Calu3 (cell line): ENCODE data around the gene PHF12. TPM values are rescaled to one million over a fixed set of nuclear protein-coding genes. Genes with fewer than 3 reads are reported as not detected.

ENCODE experiments used
- BruUV-seq: library from RNA; stranded (reverse); fragments of 400-500 nt; replicated peaks from 2 replicates; lab custom pipeline; 2021; lab: Mats Ljungman, UMichigan
- CTCF ChIA-PET: fragments of 300-600 bp; sonication (Branson Sonifier 250); formaldehyde crosslinking; loops from one replicate; lab custom pipeline; 2022; ENCODE audit warnings: antibody characterized with exemption; lab: Charles Lee
- DNase-seq: peaks from one replicate; pipeline ENCODE4 v3.0.0; 2022
- H3K27ac Mint-ChIP-seq: one replicate; pipeline ENCODE4 v1.8.0; 2022; ENCODE audit warnings: mixed read lengths; ENCODE audit not compliant: unreplicated experiment
- H3K27me3 Mint-ChIP-seq: one replicate; pipeline ENCODE4 v1.8.0; 2022; ENCODE audit warnings: mixed read lengths; ENCODE audit not compliant: unreplicated experiment
- H3K36me3 Mint-ChIP-seq: one replicate; pipeline ENCODE4 v1.8.0; 2022; ENCODE audit warnings: mild to moderate bottlenecking, moderate library complexity, mixed read lengths; ENCODE audit not compliant: insufficient read depth, unreplicated experiment
- H3K4me1 Mint-ChIP-seq: one replicate; pipeline ENCODE4 v1.8.0; 2022; ENCODE audit warnings: mild to moderate bottlenecking, low read depth, mixed read lengths; ENCODE audit not compliant: unreplicated experiment
- H3K4me3 Mint-ChIP-seq: one replicate; pipeline ENCODE4 v1.8.0; 2022; ENCODE audit warnings: mild to moderate bottlenecking, low read depth, moderate library complexity, mixed read lengths; ENCODE audit not compliant: unreplicated experiment
- H3K9me3 Mint-ChIP-seq: one replicate; pipeline ENCODE4 v1.8.0; 2022; ENCODE audit warnings: low read depth, mixed read lengths; ENCODE audit not compliant: unreplicated experiment
- intact Hi-C: fragments of 100-400 bp; cut with micrococcal nuclease; formaldehyde crosslinking; loops from one replicate; pipeline ENCODE4 v1.10.0; 2022; ENCODE audit not compliant: unreplicated experiment
- total RNA-seq: library from RNA; stranded (reverse); gene quantifications from 2 replicates; pipeline ENCODE4 v1.2.3, GENCODE V29; 2022
- TF ChIP-seq, protein P1 (sequence below): fragments of 200-600 bp; IDR thresholded peaks from one replicate; pipeline ENCODE4 v1.8.0; 2022; ENCODE audit warnings: antibody characterized with exemption; ENCODE audit not compliant: unreplicated experiment

The PHF12 gene
- total RNA-seq, 1 experiment from 2014 or later: 54.0 TPM

DNA sequence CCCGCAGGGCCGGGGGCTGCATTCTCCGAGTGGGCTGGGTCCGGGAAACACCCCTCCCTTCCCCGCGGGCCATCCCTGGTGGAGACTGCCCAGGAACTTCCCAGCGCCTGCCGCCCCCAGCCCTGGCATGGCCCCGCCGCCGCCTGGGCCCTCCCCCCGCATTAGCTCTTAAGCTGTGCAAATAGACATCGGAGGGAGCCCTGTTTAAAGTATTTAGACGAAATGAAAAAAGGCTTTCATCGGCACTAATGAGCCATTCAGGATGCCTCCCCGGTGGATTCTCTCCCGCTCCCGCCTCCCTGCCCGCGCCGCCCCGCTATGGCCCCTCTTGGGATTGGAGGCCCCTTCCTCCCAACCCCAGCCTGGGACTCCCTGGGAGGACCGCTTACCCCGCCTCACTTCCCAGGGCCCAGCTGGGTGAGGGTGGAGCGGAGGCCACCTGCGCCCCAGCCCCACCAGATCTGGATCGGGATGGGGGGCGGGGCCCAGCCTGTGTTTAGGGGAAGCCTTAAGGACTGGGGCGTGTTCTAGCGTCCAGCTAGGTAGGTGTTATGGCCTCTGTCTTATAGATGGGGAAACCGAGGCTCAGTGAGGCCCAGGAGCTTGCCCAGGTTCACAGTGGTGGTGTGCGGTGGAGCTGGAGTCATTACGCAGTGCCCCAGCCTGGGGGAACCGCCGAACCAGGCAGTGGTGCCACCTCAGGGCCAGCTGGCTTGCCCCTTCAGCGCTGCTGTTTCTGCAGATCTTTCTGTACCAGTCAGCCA, 34.8 kb upstream of the PHF12 start:
- intact Hi-C loops: no loop called here
- Mint-ChIP-seq H3K36me3 (no peaks in the 10 kb centered on the region), H3K27me3 (peaks cover 53% of the 10 kb centered on the region), H3K4me3 (no peak overlapping the region), H3K4me1 (no peaks in the 10 kb centered on the region), H3K9me3 (no peaks in the 10 kb centered on the region), H3K27ac (no peak overlapping the region)
- CTCF ChIA-PET: interaction anchor here (1.6 kb wide), 1 partner anchor 10 kb away, joined by 3 read pairs; no protein-coding TSS in a partner anchor
- BruUV-seq: no TSS peak
- TF ChIP-seq, protein P1, sequence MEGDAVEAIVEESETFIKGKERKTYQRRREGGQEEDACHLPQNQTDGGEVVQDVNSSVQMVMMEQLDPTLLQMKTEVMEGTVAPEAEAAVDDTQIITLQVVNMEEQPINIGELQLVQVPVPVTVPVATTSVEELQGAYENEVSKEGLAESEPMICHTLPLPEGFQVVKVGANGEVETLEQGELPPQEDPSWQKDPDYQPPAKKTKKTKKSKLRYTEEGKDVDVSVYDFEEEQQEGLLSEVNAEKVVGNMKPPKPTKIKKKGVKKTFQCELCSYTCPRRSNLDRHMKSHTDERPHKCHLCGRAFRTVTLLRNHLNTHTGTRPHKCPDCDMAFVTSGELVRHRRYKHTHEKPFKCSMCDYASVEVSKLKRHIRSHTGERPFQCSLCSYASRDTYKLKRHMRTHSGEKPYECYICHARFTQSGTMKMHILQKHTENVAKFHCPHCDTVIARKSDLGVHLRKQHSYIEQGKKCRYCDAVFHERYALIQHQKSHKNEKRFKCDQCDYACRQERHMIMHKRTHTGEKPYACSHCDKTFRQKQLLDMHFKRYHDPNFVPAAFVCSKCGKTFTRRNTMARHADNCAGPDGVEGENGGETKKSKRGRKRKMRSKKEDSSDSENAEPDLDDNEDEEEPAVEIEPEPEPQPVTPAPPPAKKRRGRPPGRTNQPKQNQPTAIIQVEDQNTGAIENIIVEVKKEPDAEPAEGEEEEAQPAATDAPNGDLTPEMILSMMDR: no peak
- DNase-seq: no peak

DNA sequence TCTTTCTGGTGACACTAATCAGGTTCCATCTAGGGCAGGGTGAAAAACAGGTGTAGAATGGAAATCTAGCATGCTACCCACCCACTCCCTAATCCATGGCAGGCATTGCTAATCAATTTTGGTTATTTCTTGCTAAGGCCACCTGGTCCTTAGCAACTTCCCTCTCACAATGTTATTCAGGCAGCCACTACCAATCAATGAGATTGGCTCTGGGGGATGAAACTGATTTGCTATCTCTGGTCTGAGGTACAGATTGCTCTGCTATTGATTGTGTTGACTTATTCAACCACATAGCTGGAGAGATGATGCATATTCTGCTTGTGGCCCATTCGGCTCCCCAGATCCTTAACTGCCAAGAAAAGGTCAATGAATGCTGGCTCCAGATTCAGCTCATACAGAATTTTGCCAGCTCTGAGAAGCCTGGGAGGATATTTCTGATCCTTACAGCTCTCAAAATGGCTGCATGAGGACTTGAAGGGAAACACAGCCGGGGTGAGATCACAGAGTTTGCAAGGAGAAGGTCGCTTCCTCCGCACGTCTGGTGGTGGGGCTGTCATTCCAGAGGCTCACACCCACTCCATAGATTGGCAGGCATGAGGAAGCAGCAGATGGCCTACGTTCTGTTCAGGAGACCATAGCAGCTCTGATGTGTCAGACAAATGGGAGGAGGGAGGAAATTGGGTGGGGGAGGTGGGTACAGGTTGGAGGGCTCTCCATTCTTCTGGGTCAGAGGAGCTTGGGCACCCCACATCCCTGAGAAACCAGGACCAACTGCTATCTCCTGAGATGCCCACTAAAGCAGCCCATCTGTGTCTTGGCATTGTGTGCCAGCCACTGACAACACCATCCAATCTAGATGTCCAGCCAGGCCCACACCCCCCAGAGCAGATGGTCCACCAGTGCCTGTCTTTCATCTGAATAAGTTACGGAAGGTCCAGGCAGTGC, 32.2 kb upstream of the PHF12 start:
- no TSS peak for BruUV-seq
- no peaks in the 10 kb centered on the region for H3K4me1 Mint-ChIP-seq
- no peak for DNase-seq

DNA sequence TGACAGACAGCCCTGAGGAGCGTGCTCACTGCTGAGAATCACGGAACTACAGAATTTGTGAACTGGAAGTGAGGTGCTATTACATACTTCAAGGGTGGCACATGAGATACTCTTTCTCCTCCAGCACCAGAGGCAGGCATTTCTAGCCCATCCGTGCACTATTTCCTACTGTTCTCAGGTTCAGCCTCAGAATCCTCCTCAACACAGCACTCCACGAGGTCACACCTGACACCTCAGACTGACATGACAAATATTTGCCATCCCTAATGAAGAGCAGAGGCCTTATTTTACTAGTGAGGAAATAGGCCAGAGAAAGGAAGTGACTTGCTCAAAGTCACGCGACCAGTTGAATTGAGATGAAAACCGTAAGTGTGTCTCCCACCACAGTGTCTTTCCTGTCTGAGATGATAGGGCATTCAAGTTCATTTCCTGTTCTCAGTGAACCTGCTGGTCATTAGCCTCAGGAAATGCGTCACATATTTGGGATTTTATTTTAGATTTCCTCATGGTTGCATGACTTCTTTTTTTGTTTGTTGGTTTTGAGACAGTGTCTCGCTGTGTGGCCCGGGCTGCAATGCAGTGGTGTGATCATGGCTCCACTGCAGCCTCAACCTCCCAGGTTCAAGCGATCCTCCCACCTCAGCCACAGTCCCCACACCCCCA, 30.9 kb upstream of the PHF12 start:
- peaks cover 69% of the 10 kb centered on the region for H3K27me3 Mint-ChIP-seq
- TF ChIP-seq, protein P1: no peak
- CTCF ChIA-PET: interaction anchor here (1.0 kb wide), 1 partner anchor 14 kb away, joined by 3 read pairs; no protein-coding TSS in a partner anchor
- H3K4me3 Mint-ChIP-seq: no peak overlapping the region
- no peak for DNase-seq
- intact Hi-C loops: no loop called here
- H3K36me3 Mint-ChIP-seq: no peaks in the 10 kb centered on the region
- BruUV-seq: no TSS peak
- no peaks in the 10 kb centered on the region for H3K9me3 Mint-ChIP-seq
- no peak overlapping the region for H3K27ac Mint-ChIP-seq
- no peaks in the 10 kb centered on the region for H3K4me1 Mint-ChIP-seq

More for the DNA sequence above, 32.2 kb upstream of the PHF12 start:
- Mint-ChIP-seq H3K36me3 (no peaks in the 10 kb centered on the region), H3K9me3 (no peaks in the 10 kb centered on the region), H3K27ac (no peak overlapping the region), H3K27me3 (peaks cover 69% of the 10 kb centered on the region), H3K4me3 (no peak overlapping the region)
- TF ChIP-seq, protein P1: no peak
- intact Hi-C loops: no loop called here
- CTCF ChIA-PET: no interaction called here

DNA sequence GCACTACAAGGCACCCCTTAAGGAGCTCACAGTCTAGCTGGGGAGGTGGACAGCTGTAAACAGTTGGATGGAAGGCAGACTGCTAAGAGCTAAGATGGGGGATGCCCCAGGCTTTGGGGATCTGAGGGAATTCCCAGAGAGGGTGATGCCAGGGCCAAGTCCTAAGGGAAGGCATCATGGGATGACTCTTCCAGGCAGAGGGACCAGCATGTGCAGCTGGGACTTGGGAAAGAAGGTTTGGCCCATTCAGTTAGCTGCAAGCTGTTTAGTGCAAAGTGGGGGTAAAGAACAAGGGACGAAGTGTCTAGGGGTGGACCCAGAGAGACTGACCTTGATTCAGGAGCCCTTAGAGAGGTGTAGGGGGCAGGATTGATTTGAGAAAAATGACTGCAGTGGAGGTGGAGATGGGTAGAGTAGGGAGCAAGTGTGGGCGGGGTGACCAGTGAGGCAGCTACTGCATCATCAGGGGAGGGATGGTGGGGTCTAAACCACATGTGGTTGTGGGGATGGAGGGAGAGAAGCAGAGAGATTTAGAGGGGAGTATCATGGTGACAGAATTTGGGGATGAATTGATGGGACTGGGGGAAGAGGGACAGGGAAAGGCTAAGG, 27.1 kb upstream of the PHF12 start:
- TF ChIP-seq, protein P1: no peak
- CTCF ChIA-PET: no interaction called here
- DNase-seq: no peak
- no peaks in the 10 kb centered on the region for H3K9me3 Mint-ChIP-seq
- intact Hi-C loops: no loop called here
- no peak overlapping the region for H3K27ac Mint-ChIP-seq
- no TSS peak for BruUV-seq
- H3K4me3 Mint-ChIP-seq: no peak overlapping the region
- no peaks in the 10 kb centered on the region for H3K4me1 Mint-ChIP-seq
- no peaks in the 10 kb centered on the region for H3K36me3 Mint-ChIP-seq
- peaks cover 69% of the 10 kb centered on the region for H3K27me3 Mint-ChIP-seq
